Esophagus squamous epithelium (tissue), 4 donors: ENCODE measurements around the gene C1orf115.

Experiments
- POLR2A ChIP-seq, 4 donors: fragments of 450-650 bp; IDR thresholded peaks; one replicate each; pipeline ENCODE4 v1.6.1; 2017; ENCODE audit warnings: antibody characterized with exemption in 4 of 4, mild to moderate bottlenecking in 4 of 4, moderate library complexity in 3 of 4
- TF ChIP-seq, protein P1 (sequence below), 6 experiments: fragments of 450-650 bp in 4 of 6; fragments of 200-600 bp in 2 of 6; sonication (generic) in 2 of 6; IDR thresholded peaks; one replicate each; pipeline ENCODE4 v1.5.1; 2016 to 2019; ENCODE audit warnings: antibody characterized with exemption in 6 of 6, mild to moderate bottlenecking in 4 of 6, moderate library complexity in 4 of 6

DNA sequence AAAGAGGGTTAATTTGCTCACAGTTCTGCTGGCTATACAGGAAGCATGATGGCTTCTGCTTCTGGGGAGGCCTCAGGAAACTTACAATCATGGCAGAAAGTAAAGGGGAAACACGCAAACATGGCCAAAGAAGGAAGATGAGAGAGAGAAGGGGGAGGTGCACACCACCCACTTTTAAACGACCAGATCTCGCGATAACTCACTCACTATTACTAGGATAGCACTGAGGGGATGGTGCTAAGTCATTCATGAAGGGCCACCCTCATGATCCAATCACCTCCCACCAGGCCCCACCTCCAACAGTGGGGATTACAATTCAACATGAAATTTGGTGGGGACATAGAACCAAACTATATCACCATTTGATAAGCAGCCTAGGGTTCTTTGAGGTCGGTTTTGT lies 2.4 kb upstream of the C1orf115 start:
- TF ChIP-seq, protein P1, sequence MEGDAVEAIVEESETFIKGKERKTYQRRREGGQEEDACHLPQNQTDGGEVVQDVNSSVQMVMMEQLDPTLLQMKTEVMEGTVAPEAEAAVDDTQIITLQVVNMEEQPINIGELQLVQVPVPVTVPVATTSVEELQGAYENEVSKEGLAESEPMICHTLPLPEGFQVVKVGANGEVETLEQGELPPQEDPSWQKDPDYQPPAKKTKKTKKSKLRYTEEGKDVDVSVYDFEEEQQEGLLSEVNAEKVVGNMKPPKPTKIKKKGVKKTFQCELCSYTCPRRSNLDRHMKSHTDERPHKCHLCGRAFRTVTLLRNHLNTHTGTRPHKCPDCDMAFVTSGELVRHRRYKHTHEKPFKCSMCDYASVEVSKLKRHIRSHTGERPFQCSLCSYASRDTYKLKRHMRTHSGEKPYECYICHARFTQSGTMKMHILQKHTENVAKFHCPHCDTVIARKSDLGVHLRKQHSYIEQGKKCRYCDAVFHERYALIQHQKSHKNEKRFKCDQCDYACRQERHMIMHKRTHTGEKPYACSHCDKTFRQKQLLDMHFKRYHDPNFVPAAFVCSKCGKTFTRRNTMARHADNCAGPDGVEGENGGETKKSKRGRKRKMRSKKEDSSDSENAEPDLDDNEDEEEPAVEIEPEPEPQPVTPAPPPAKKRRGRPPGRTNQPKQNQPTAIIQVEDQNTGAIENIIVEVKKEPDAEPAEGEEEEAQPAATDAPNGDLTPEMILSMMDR (IDR thresholded peaks at IDR 0.05), result no peak
- TF ChIP-seq POLR2A (IDR thresholded peaks at IDR 0.05), result no peak
